GM12878 (cell line): ENCODE results near the gene NHSL1.

Source experiments
- EZH2 ChIP-seq: IDR thresholded peaks from 2 replicates; pipeline ENCODE4 v1.6.1; 2012; ENCODE audit warnings: low read depth, mild to moderate bottlenecking, control low read depth, inconsistent platforms, low read length, borderline replicate concordance; ENCODE audit not compliant: control insufficient read depth
- FOXK2 ChIP-seq: fragments of 450-650 bp; IDR thresholded peaks from 2 replicates; pipeline ENCODE4 v1.6.1; 2017; ENCODE audit warnings: mild to moderate bottlenecking, moderate library complexity
- NFXL1 ChIP-seq: fragments of 450-650 bp; IDR thresholded peaks from 2 replicates; pipeline ENCODE4 v1.6.1; 2017; ENCODE audit warnings: antibody characterized with exemption, mild to moderate bottlenecking, borderline replicate concordance
- POLR2A ChIP-seq: IDR thresholded peaks from 2 replicates; pipeline ENCODE4 v1.6.1; 2011; ENCODE audit warnings: low read depth, mild to moderate bottlenecking, low read length
- SPI1 ChIP-seq: IDR thresholded peaks from 2 replicates; pipeline ENCODE4 v1.6.1; 2011; ENCODE audit warnings: low read depth, mild to moderate bottlenecking, low read length, moderate library complexity, borderline replicate concordance; ENCODE audit not compliant: insufficient read depth

DNA sequence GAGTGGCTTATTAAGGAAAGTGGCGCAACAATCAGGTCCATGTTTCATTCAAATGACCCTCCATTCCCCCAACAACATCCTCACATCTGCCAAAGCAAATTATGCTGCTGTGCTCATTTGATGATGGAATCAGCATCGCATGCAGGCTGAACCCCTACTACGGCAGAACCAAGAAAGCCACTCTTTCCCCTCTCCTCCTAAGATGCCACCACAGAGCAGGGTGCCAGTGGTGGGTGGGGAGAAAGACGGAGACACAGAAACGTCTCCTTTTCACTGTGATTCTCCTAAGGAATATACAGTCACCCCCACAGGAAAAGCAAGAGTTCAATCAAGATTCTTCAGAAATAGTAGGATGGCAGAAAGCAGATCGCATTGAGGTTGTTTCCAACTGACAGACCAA is 78.2 kb downstream of the NHSL1 start:
- no peak for TF ChIP-seq EZH2
- no peak for TF ChIP-seq POLR2A
- no peak for TF ChIP-seq SPI1
- no peak for TF ChIP-seq NFXL1
- TF ChIP-seq FOXK2: no peak
